ENCODE results near the gene IL17C. TPM values are rescaled to one million over a fixed set of nuclear protein-coding genes. Genes with fewer than 3 reads are reported as not detected.

IL17C gene
- total RNA-seq, 6 donors from 2014 or later: 0.40 to 0.76 TPM; not detected in 4

DNA sequence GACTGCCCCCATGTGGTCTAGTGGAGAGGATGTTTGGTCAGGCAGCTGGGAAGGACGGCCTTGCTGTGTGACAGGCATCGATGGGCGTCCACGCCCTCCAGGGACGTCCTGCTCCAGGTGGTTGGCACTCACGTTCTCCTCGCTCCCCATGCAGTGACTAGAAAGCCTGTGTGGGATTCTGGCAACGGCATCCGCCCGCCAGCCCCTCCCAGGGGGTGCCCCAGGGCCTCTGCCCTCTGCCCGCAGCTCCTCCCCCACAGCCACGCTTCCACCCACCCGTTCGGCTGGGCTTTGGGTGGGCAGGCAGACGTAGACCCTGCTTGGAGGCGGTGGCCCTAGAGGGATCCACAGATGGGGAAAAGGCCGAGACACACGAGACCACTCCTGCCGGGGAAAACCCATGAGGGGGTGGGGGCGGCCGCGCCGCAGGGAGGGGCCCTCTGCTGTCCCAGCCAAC, 4.7 kb upstream of the IL17C start:
- Histone ChIP-seq H3K4me3 (peak overlapping the region in 3 of 4 donors; percentile 41 to 49 (median 46)), H3K27me3 (peaks cover 0 to 6% (median 3%) of the 10 kb centered on the region in 4 donors), H3K36me3 (peaks cover 12 to 46% (median 40%) of the 10 kb centered on the region in 4 donors), H3K27ac (peak overlapping the region; percentile 60 to 79 (median 64)), H3K9me3 (no peaks in the 10 kb centered on the region), H3K4me1 (peaks cover 11 to 27% (median 20%) of the 10 kb centered on the region in 4 donors)
- ATAC-seq (ENCODE audit: low FRiP score in 2 of 2): peak; percentile 2 to 37
- peak; percentile 49 to 89 for DNase-seq
- WGBS, 2 donors: 46 to 61% methylated on average over 7 to 23 of the region's 23 CpGs
- TF ChIP-seq, protein P1, sequence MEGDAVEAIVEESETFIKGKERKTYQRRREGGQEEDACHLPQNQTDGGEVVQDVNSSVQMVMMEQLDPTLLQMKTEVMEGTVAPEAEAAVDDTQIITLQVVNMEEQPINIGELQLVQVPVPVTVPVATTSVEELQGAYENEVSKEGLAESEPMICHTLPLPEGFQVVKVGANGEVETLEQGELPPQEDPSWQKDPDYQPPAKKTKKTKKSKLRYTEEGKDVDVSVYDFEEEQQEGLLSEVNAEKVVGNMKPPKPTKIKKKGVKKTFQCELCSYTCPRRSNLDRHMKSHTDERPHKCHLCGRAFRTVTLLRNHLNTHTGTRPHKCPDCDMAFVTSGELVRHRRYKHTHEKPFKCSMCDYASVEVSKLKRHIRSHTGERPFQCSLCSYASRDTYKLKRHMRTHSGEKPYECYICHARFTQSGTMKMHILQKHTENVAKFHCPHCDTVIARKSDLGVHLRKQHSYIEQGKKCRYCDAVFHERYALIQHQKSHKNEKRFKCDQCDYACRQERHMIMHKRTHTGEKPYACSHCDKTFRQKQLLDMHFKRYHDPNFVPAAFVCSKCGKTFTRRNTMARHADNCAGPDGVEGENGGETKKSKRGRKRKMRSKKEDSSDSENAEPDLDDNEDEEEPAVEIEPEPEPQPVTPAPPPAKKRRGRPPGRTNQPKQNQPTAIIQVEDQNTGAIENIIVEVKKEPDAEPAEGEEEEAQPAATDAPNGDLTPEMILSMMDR (IDR thresholded peaks at IDR 0.05): peak in 1 of 6 experiments; percentile 26
- no peak for TF ChIP-seq POLR2AphosphoS5 (IDR thresholded peaks at IDR 0.05)
- TF ChIP-seq EP300 (IDR thresholded peaks at IDR 0.05): no peak
- TF ChIP-seq POLR2A (IDR thresholded peaks at IDR 0.05): no peak

GRCh38 chr16:88634141-88634993, 4.0 kb upstream of the IL17C start:
- peaks cover 10 to 42% (median 35%) of the 10 kb centered on the region in 4 donors for H3K36me3 ChIP-seq
- peaks cover 0 to 12% (median 7%) of the 10 kb centered on the region in 4 donors for H3K27me3 ChIP-seq
- H3K4me3 ChIP-seq: peak overlapping the region; percentile 25 to 49 (median 44)
- H3K9me3 ChIP-seq: no peaks in the 10 kb centered on the region
- TF ChIP-seq EP300 (IDR thresholded peaks at IDR 0.05): no peak
- TF ChIP-seq POLR2A (IDR thresholded peaks at IDR 0.05): peak in 1 of 4 donors; percentile 33
- WGBS, 2 donors: 18 to 25% methylated on average over 4 to 61 of the region's 82 CpGs
- ATAC-seq (ENCODE audit: low FRiP score in 2 of 2) (peak; percentile 19 to 74), DNase-seq (peak; percentile 57 to 94)
- peak overlapping the region; percentile 60 to 79 (median 64) for H3K27ac ChIP-seq
- H3K4me1 ChIP-seq: peaks cover 11 to 33% (median 26%) of the 10 kb centered on the region in 4 donors

- Histone ChIP-seq H3K4me3 (peak overlapping the region in 3 of 4 donors; percentile 41 to 49 (median 46)), H3K4me1 (peaks cover 11 to 39% (median 29%) of the 10 kb centered on the region in 4 donors), H3K27ac (peak overlapping the region in 3 of 4 donors; percentile 60 to 79 (median 64)), H3K27me3 (peaks cover 0 to 18% (median 9%) of the 10 kb centered on the region in 4 donors), H3K9me3 (no peaks in the 10 kb centered on the region), H3K36me3 (peaks cover 3 to 34% (median 28%) of the 10 kb centered on the region in 4 donors)
- 39 to 50% methylated on average over 23 to 28 of the region's 28 CpGs for WGBS, 2 donors
- TF ChIP-seq, protein P1 (IDR thresholded peaks at IDR 0.05): no peak
- TF ChIP-seq EP300 (IDR thresholded peaks at IDR 0.05) (no peak), POLR2AphosphoS5 (IDR thresholded peaks at IDR 0.05) (no peak)
- no peak for ATAC-seq (ENCODE audit: low FRiP score in 2 of 2)
- peak in 1 of 2 donors; percentile 68 for DNase-seq
Observed at GRCh38 chr16:88634994-88635670, 3.2 kb upstream of the IL17C start.

DNA sequence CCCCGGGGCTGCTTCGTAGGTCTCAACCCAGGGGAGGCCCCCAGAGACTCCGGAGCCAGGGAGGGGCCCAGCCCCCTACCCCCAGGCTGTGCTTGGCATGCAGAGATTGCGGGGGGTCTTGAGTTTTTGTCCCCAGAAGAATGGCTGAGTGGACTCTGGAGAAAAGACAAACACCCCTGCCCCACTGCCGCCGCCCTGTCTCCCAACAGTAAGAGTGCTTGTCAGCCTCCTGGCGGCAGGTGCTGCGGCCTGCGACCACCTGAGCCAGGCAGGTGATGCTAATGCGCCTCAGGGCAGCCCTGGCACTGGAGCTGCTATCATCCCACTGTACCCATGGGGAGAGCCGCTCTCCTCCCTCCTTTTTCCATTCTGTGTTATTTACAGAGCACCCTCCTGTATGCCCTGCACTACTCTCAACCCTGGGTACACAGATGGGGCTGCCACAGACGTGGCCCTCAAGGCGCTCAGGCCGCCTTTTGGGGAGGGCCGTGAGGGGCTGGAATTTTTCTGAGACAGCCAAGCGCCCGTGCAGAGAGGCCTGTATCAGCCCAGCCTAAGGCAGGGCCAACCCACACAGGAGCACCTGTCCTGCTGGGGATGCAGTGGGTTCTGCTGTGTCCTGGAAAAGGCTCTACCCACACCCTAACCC, 2.6 kb upstream of the IL17C start:
- Histone ChIP-seq H3K36me3 (peaks cover 0 to 27% (median 21%) of the 10 kb centered on the region in 4 donors), H3K27me3 (peaks cover 0 to 18% (median 9%) of the 10 kb centered on the region in 4 donors), H3K27ac (no peak overlapping the region), H3K4me3 (no peak overlapping the region), H3K9me3 (no peaks in the 10 kb centered on the region), H3K4me1 (peaks cover 11 to 39% (median 29%) of the 10 kb centered on the region in 4 donors)
- no peak for TF ChIP-seq POLR2AphosphoS5 (IDR thresholded peaks at IDR 0.05)
- TF ChIP-seq, protein P1 (IDR thresholded peaks at IDR 0.05): no peak
- TF ChIP-seq POLR2A (IDR thresholded peaks at IDR 0.05): no peak
- DNase-seq (peak in 1 of 2 donors; percentile 43), ATAC-seq (ENCODE audit: low FRiP score in 2 of 2) (no peak)
- WGBS, 2 donors: 87 to 93% methylated on average over 12 to 17 of the region's 17 CpGs

Measured in upper lobe of left lung (tissue), 6 donors.